H1 (cell line): ENCODE results near the gene EML1. TPM values are rescaled to one million over a fixed set of nuclear protein-coding genes. Genes with fewer than 3 reads are reported as not detected.

Experiments used
- CTCF ChIA-PET: fragments of 300-600 bp; sonication (Branson Sonifier 250); formaldehyde crosslinking; loops from one replicate; lab custom pipeline; 2021; ENCODE audit not compliant: partially characterized antibody; lab: Charles Lee
- POLR2A ChIA-PET: fragments of 300-600 bp; sonication (Branson Sonifier 250); formaldehyde crosslinking; loops from one replicate; lab custom pipeline; 2021; ENCODE audit warnings: inconsistent platforms; ENCODE audit not compliant: partially characterized antibody; lab: Charles Lee
- DNase-seq, 2 experiments: peaks; one replicate each; pipeline versions ENCODE4 v3.0.0 to v3.0.0-alpha.2; 2010 to 2022; ENCODE audit warnings: low spot score in 2 of 2, low read depth in 1 of 2, mixed read lengths in 1 of 2
- FAIRE-seq: peaks from 2 replicates; lab custom pipeline; 2011; peaks lifted over from hg19 to GRCh38; lab: Jason Lieb, UNC
- H2AFZ ChIP-seq: 2 replicates; pipeline ENCODE4 v1.8.1; 2012; ENCODE audit warnings: low read length, inconsistent platforms
- H2AK5ac ChIP-seq: 2 replicates; pipeline ENCODE4 v1.6.1; 2013; ENCODE audit warnings: low read depth, low read length
- H2BK120ac ChIP-seq: replicated peaks from 2 replicates; pipeline ENCODE3; 2013; ENCODE audit warnings: low read depth, low read length, inconsistent platforms
- H2BK12ac ChIP-seq: 2 replicates; pipeline ENCODE4 v1.6.1; 2013; ENCODE audit warnings: low read depth, low read length
- H2BK15ac ChIP-seq: 2 replicates; pipeline ENCODE4 v1.6.1; 2013; ENCODE audit warnings: low read length
- H2BK20ac ChIP-seq: 2 replicates; pipeline ENCODE4 v1.6.1; 2013; ENCODE audit warnings: low read length
- H2BK5ac ChIP-seq: 2 replicates; pipeline ENCODE4 v1.6.1; 2013; ENCODE audit warnings: low read depth, low read length
- H3K14ac ChIP-seq: 2 replicates; pipeline ENCODE4 v1.6.1; 2013; ENCODE audit warnings: inconsistent platforms; ENCODE audit not compliant: insufficient read length
- H3K18ac ChIP-seq: 2 replicates; pipeline ENCODE4 v1.6.1; 2013; ENCODE audit warnings: low read length; ENCODE audit errors: extremely low read depth
- H3K23ac ChIP-seq: 2 replicates; pipeline ENCODE4 v1.6.1; 2013; ENCODE audit warnings: inconsistent platforms; ENCODE audit not compliant: insufficient read length
- H3K23me2 ChIP-seq: 2 replicates; pipeline ENCODE4 v1.6.1; 2013; ENCODE audit warnings: low read depth, low read length
- H3K27ac ChIP-seq: 2 replicates; pipeline ENCODE4 v1.6.1; 2011; ENCODE audit warnings: low read depth, low read length, inconsistent platforms
- H3K27me3 ChIP-seq, 4 experiments: replicated peaks in 1 of 4; 1 replicate in 1 of 4; 2 replicates in 3 of 4; pipeline versions ENCODE4 v1.6.1 to v1.8.1; 2011 to 2013; ENCODE audit warnings: low read length in 3 of 4, mild to moderate bottlenecking in 3 of 4, inconsistent platforms in 2 of 4, mixed read lengths in 2 of 4, moderate library complexity in 1 of 4; ENCODE audit not compliant: control insufficient read depth in 3 of 4, insufficient read depth in 3 of 4; ENCODE audit errors: extremely low read depth in 1 of 4
- H3K36me3 ChIP-seq, 4 experiments: 2 replicates each; pipeline versions ENCODE4 v1.6.1 to v1.8.1; 2011 to 2013; ENCODE audit warnings: mild to moderate bottlenecking in 4 of 4, low read length in 3 of 4, moderate library complexity in 2 of 4, control low read depth in 1 of 4, inconsistent platforms in 1 of 4; ENCODE audit not compliant: insufficient read depth in 4 of 4, control insufficient read depth in 2 of 4
- H3K4ac ChIP-seq: replicated peaks from 2 replicates; pipeline ENCODE3; 2013; ENCODE audit warnings: low read length, low read depth, mixed read lengths, inconsistent platforms; ENCODE audit not compliant: insufficient read length
- H3K4me1 ChIP-seq, 4 experiments: replicated peaks in 1 of 4; 1 replicate in 1 of 4; 2 replicates in 3 of 4; pipeline versions ENCODE4 v1.6.1 to v1.8.1; 2011 to 2013; ENCODE audit warnings: low read length in 3 of 4, inconsistent platforms in 2 of 4, mixed read lengths in 1 of 4; ENCODE audit not compliant: insufficient read depth in 4 of 4, control insufficient read depth in 3 of 4
- H3K4me2 ChIP-seq, 2 experiments: 2 replicates each; pipeline versions ENCODE4 v1.6.1 to v1.8.1; 2011 to 2013; ENCODE audit warnings: low read depth in 2 of 2, low read length in 2 of 2, control low read depth in 1 of 2, inconsistent platforms in 1 of 2, mild to moderate bottlenecking in 1 of 2; ENCODE audit not compliant: insufficient read depth in 1 of 2
- H3K4me3 ChIP-seq, 4 experiments: fragments of 200-600, 300-600 bp in 1 of 4; sonication (generic), shearing (Covaris generic), sonication (Bioruptor Twin) in 1 of 4; 2 replicates each; pipeline versions ENCODE4 v1.5.1 to v1.8.1; 2011 to 2016; ENCODE audit warnings: low read length in 4 of 4, low read depth in 3 of 4, control low read depth in 2 of 4, inconsistent platforms in 2 of 4, mild to moderate bottlenecking in 2 of 4, mixed read lengths in 1 of 4, moderate library complexity in 1 of 4; ENCODE audit not compliant: insufficient read depth in 2 of 4; ENCODE audit errors: extremely low read depth in 1 of 4
- H3K56ac ChIP-seq: replicated peaks from 2 replicates; pipeline ENCODE3; 2013; ENCODE audit warnings: low read depth, mild to moderate bottlenecking, mixed read lengths, low read length, inconsistent platforms; ENCODE audit not compliant: insufficient read length
- H3K79me1 ChIP-seq: 2 replicates; pipeline ENCODE4 v1.6.1; 2013; ENCODE audit warnings: low read depth, low read length, control low read depth
- H3K79me2 ChIP-seq, 2 experiments: 2 replicates each; pipeline versions ENCODE4 v1.6.1 to v1.8.1; 2012 to 2013; ENCODE audit warnings: low read length in 2 of 2, mild to moderate bottlenecking in 2 of 2, inconsistent platforms in 1 of 2; ENCODE audit not compliant: insufficient read depth in 2 of 2, control insufficient read depth in 1 of 2
- H3K9ac ChIP-seq, 4 experiments: replicated peaks in 1 of 4; 1 replicate in 1 of 4; 2 replicates in 3 of 4; pipeline versions ENCODE4 v1.6.1 to v1.8.1; 2011 to 2013; ENCODE audit warnings: low read depth in 3 of 4, low read length in 3 of 4, control low read depth in 2 of 4, mild to moderate bottlenecking in 2 of 4, moderate library complexity in 2 of 4, inconsistent platforms in 1 of 4; ENCODE audit errors: extremely low read depth in 1 of 4
- H3K9me3 ChIP-seq, 2 experiments: 2 replicates each; pipeline versions ENCODE4 v1.6.1 to v1.8.1; 2012 to 2013; ENCODE audit warnings: mild to moderate bottlenecking in 2 of 2, moderate library complexity in 2 of 2, control low read depth in 1 of 2, inconsistent platforms in 1 of 2, low read depth in 1 of 2, low read length in 1 of 2, mixed read lengths in 1 of 2; ENCODE audit not compliant: insufficient read depth in 2 of 2
- H4K20me1 ChIP-seq, 2 experiments: replicated peaks in 1 of 2; 2 replicates each; pipeline versions ENCODE3 to v1.8.1; 2011 to 2013; ENCODE audit warnings: inconsistent platforms in 2 of 2, low read length in 2 of 2, mild to moderate bottlenecking in 1 of 2; ENCODE audit not compliant: insufficient read depth in 2 of 2, control insufficient read depth in 1 of 2
- H4K5ac ChIP-seq: 2 replicates; pipeline ENCODE4 v1.6.1; 2013; ENCODE audit warnings: low read length, low read depth, mixed read lengths, inconsistent platforms; ENCODE audit not compliant: insufficient read length
- H4K8ac ChIP-seq: 2 replicates; pipeline ENCODE4 v1.8.0; 2013; ENCODE audit warnings: mild to moderate bottlenecking, moderate library complexity, low read length, inconsistent platforms; ENCODE audit not compliant: insufficient read depth; ENCODE audit errors: extremely low read depth
- H4K91ac ChIP-seq: replicated peaks from 2 replicates; pipeline ENCODE3; 2013; ENCODE audit warnings: low read length, mixed read lengths, inconsistent platforms; ENCODE audit not compliant: insufficient read length
- ASH2L ChIP-seq: fragments of 200-600, 300-600 bp; sonication (generic); IDR thresholded peaks from one replicate; pipeline ENCODE4 v1.7.1; 2017; ENCODE audit warnings: low read length
- BACH1 ChIP-seq: IDR thresholded peaks from 2 replicates; pipeline ENCODE4 v1.6.1; 2012; ENCODE audit warnings: low read length, improper control_type of control experiment
- BRCA1 ChIP-seq: IDR thresholded peaks from 2 replicates; pipeline ENCODE4 v1.6.1; 2012; ENCODE audit warnings: low read depth, low read length, improper control_type of control experiment
- CHD2 ChIP-seq: IDR thresholded peaks from 2 replicates; pipeline ENCODE4 v1.6.1; 2012; ENCODE audit warnings: low read length, improper control_type of control experiment
- CREB1 ChIP-seq: IDR thresholded peaks from 2 replicates; pipeline ENCODE4 v1.6.1; 2012; ENCODE audit warnings: inconsistent platforms
- EGR1 ChIP-seq: IDR thresholded peaks from 2 replicates; pipeline ENCODE4 v1.6.1; 2011; ENCODE audit warnings: low read depth, low read length, borderline replicate concordance
- EP300 ChIP-seq, 2 experiments: IDR thresholded peaks; 1 replicate in 1 of 2; 2 replicates in 1 of 2; pipeline ENCODE4 v1.6.1; 2011 to 2012; ENCODE audit warnings: low read depth in 2 of 2, low read length in 2 of 2, mild to moderate bottlenecking in 2 of 2, borderline replicate concordance in 1 of 2, inconsistent platforms in 1 of 2, moderate library complexity in 1 of 2
- HDAC2 ChIP-seq, 2 experiments: fragments of 300-600 bp in 1 of 2; sonication (generic) in 1 of 2; IDR thresholded peaks; 2 replicates each; pipeline ENCODE4 v1.6.1; 2011 to 2012; ENCODE audit warnings: low read depth in 2 of 2, low read length in 2 of 2, mild to moderate bottlenecking in 2 of 2, moderate library complexity in 2 of 2, borderline replicate concordance in 1 of 2, inconsistent platforms in 1 of 2
- POLR2A ChIP-seq, 2 experiments: IDR thresholded peaks; 1 replicate in 1 of 2; 2 replicates in 1 of 2; pipeline ENCODE4 v1.6.1; 2011; ENCODE audit warnings: low read depth in 2 of 2, low read length in 2 of 2, mild to moderate bottlenecking in 2 of 2; ENCODE audit errors: control extremely low read depth in 1 of 2
- POU5F1 ChIP-seq: IDR thresholded peaks from 2 replicates; pipeline ENCODE4 v1.6.1; 2011; ENCODE audit warnings: low read depth, mild to moderate bottlenecking, low read length, moderate library complexity
- SIRT6 ChIP-seq: IDR thresholded peaks from one replicate; pipeline ENCODE4 v1.7.1; 2012; ENCODE audit warnings: low read length, inconsistent platforms
- SP1 ChIP-seq: IDR thresholded peaks from 2 replicates; pipeline ENCODE4 v1.6.1; 2011; ENCODE audit warnings: low read depth, low read length
- SP4 ChIP-seq: IDR thresholded peaks from 2 replicates; pipeline ENCODE4 v1.6.1; 2012; ENCODE audit warnings: low read length, inconsistent platforms
- YY1 ChIP-seq: IDR thresholded peaks from 2 replicates; pipeline ENCODE4 v1.6.1; 2011; ENCODE audit warnings: low read depth, mild to moderate bottlenecking, low read length
- WGBS, 2 experiments: shearing (Covaris generic) in 1 of 2; methylation state at CpG; one replicate each; pipeline versions ENCODE4 v1.1.6 to v1.1.7; 2013 to 2015; ENCODE audit warnings: low lambda C conversion rate in 2 of 2, mixed read lengths in 2 of 2, inconsistent platforms in 1 of 2, low coverage in 1 of 2, missing lambda C conversion rate in 1 of 2; ENCODE audit not compliant: insufficient replicate concordance in 2 of 2, insufficient coverage in 1 of 2, insufficient read length in 1 of 2; ENCODE audit errors: extremely low coverage in 1 of 2, missing lambda C conversion rate in 1 of 2; 5-methylcytosine and 5-hydroxymethylcytosine counted together
- polyA plus RNA-seq, 7 experiments: library from polyadenylated mRNA; depleted of rRNA in 3 of 7; stranded (reverse) in 5 of 7; unstranded in 2 of 7; fragments of >200 nt in 5 of 7; fragments of 200-250 nt in 2 of 7; gene quantifications; 1 replicate in 5 of 7; 2 replicates in 1 of 7; 4 replicates in 1 of 7; pipeline versions ENCODE4 v1.2.1 to v1.2.3, GENCODE V29; 2011 to 2013; ENCODE audit warnings: missing spikeins in 2 of 7, mixed read lengths in 2 of 7
- total RNA-seq: library from RNA; stranded (reverse); fragmentation: NEBNext Ultra II Directional; extraction: Animal tissue kit (Norgen Biotek cat#: 25700); gene quantifications from 2 replicates; pipeline ENCODE4 v1.2.1, GENCODE V29; 2021
- TF ChIP-seq, protein P1 (sequence below): IDR thresholded peaks from 2 replicates; pipeline ENCODE4 v1.6.1; 2011; ENCODE audit warnings: low read length, improper control_type of control experiment

The EML1 gene
- total and polyA plus RNA-seq, 2 of the 8 experiments (the other 6 are each of a cell fraction or from before 2014, with no cell fraction given): 11.1 to 24.7 TPM

DNA sequence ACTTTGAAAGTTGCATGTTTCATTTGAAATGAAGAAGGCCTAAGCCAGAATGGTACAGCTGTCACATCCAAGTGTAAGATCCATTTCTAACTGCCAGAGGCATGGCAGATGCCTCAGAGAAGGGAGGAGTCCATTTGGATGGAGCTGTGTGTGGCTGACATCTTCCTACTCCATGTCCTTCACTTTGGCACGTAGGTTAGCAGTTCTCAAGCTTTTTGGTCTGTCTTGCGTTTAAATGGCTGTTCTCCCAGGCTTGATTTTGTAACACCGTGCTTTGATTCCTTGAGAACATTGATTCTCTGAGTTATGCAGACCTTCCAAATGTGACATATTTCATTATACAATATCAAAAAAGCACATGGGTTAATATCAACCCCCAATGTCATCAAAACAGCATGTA is 23.4 kb downstream of the EML1 start:
- CTCF ChIA-PET: interaction anchor here (0.8 to 2.2 kb wide), 8 partner anchors 9 to 129 kb away, joined by 3 to 16 read pairs (median 4); no protein-coding TSS in a partner anchor
- Histone ChIP-seq H2AK5ac (no peak overlapping the region), H3K56ac (no peak overlapping the region), H3K27ac (no peak overlapping the region), H2BK5ac (no peak overlapping the region), H4K20me1 (peaks cover 0 to 6% of the 10 kb centered on the region in 2 experiments), H3K18ac (no peak overlapping the region), H2BK15ac (no peak overlapping the region), H2BK20ac (no peak overlapping the region), H3K23me2 (no peaks in the 10 kb centered on the region), H3K4ac (no peak overlapping the region), H3K4me2 (no peak overlapping the region), H3K14ac (no peak overlapping the region), H3K27me3 (no peaks in the 10 kb centered on the region), H2AFZ (no peak overlapping the region), H3K9ac (no peak overlapping the region), H2BK12ac (no peak overlapping the region), H3K9me3 (no peaks in the 10 kb centered on the region), H3K4me3 (no peak overlapping the region), H3K79me2 (peaks cover 0 to 7% of the 10 kb centered on the region in 2 experiments; a peak in 1 of 4 replicates), H4K5ac (no peak overlapping the region), H4K91ac (no peak overlapping the region), H3K79me1 (peaks cover 6% of the 10 kb centered on the region; the same call in 1 of the 2 replicates), H3K36me3 (no peaks in the 10 kb centered on the region), H3K23ac (no peak overlapping the region), H4K8ac (no peak overlapping the region), H2BK120ac (no peak overlapping the region), H3K4me1 (peaks cover 0 to 2% (median under 1%) of the 10 kb centered on the region in 4 experiments; a peak in 4 of 7 replicates)
- DNase-seq (no peak), FAIRE-seq (no peak)
- WGBS, 2 experiments: 61% methylated on average over 3 of the region's 3 CpGs; no CpG with 5 or more reads in 1 of the 2 experiments
- POLR2A ChIA-PET: interaction anchor here (0.7 kb wide), 1 partner anchor 76 kb away, joined by 3 read pairs; no protein-coding TSS in a partner anchor
- TF ChIP-seq, protein P1, sequence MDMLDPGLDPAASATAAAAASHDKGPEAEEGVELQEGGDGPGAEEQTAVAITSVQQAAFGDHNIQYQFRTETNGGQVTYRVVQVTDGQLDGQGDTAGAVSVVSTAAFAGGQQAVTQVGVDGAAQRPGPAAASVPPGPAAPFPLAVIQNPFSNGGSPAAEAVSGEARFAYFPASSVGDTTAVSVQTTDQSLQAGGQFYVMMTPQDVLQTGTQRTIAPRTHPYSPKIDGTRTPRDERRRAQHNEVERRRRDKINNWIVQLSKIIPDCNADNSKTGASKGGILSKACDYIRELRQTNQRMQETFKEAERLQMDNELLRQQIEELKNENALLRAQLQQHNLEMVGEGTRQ: no peak
- TF ChIP-seq SP1: no peak
- TF ChIP-seq EGR1: no peak
- no peak for TF ChIP-seq SP4
- TF ChIP-seq EP300 (IDR thresholded peaks at IDR 0.05; ENCODE audit: borderline replicate concordance in 1 of 2, low read depth in 2 of 2, low read length in 2 of 2): no peak
- TF ChIP-seq YY1: no peak
- no peak for TF ChIP-seq CHD2
- TF ChIP-seq POU5F1: no peak
- no peak for TF ChIP-seq HDAC2 (IDR thresholded peaks at IDR 0.05; ENCODE audit: borderline replicate concordance in 1 of 2, low read depth in 2 of 2, low read length in 2 of 2)
- TF ChIP-seq SIRT6: no peak
- no peak for TF ChIP-seq ASH2L
- TF ChIP-seq POLR2A (IDR thresholded peaks at IDR 0.05; ENCODE audit: control extremely low read depth in 1 of 2, low read depth in 2 of 2, low read length in 2 of 2): no peak
- TF ChIP-seq BACH1: no peak
- no peak for TF ChIP-seq CREB1
- no peak for TF ChIP-seq BRCA1
